CD14-positive monocyte (primary cell): ENCODE measurements around the gene SPRTN. TPM values are rescaled to one million over a fixed set of nuclear protein-coding genes. Genes with fewer than 3 reads are reported as not detected.

ENCODE experiments used
- DNase-seq, 3 donors: peaks; one replicate each; pipeline ENCODE4 v3.0.0-alpha.2; 2011 to 2022
- H2AFZ ChIP-seq: 2 replicates; pipeline ENCODE4 v1.6.0; 2012; ENCODE audit warnings: mild to moderate bottlenecking, low read depth, low read length, inconsistent platforms; ENCODE audit not compliant: insufficient read depth, poor library complexity, severe bottlenecking
- H3K27ac ChIP-seq, 2 donors: 1 replicate in 1 of 2; 2 replicates in 1 of 2; pipeline ENCODE4 v1.5.1; 2012 to 2013; ENCODE audit warnings: low read length in 2 of 2, control low read depth in 1 of 2, inconsistent platforms in 1 of 2, low read depth in 1 of 2, mild to moderate bottlenecking in 1 of 2
- H3K27me3 ChIP-seq, 2 donors: one replicate each; pipeline versions ENCODE4 v1.6.0 to v1.6.1; 2011 to 2013; ENCODE audit warnings: low read length in 2 of 2; ENCODE audit not compliant: control insufficient read depth in 2 of 2, insufficient read depth in 2 of 2
- H3K36me3 ChIP-seq, 2 donors: replicated peaks in 1 of 2; 1 replicate in 1 of 2; 2 replicates in 1 of 2; pipeline versions ENCODE4 v1.5.1 to v1.6.1; 2012 to 2013; ENCODE audit warnings: low read length in 2 of 2, control low read depth in 1 of 2, inconsistent platforms in 1 of 2, mild to moderate bottlenecking in 1 of 2; ENCODE audit not compliant: insufficient read depth in 2 of 2, control insufficient read depth in 1 of 2
- H3K4me1 ChIP-seq, 2 donors: 1 replicate in 1 of 2; 2 replicates in 1 of 2; pipeline versions ENCODE4 v1.5.1 to v1.6.1; 2012 to 2013; ENCODE audit warnings: low read length in 2 of 2, control low read depth in 1 of 2, inconsistent platforms in 1 of 2, mild to moderate bottlenecking in 1 of 2, moderate library complexity in 1 of 2; ENCODE audit not compliant: insufficient read depth in 2 of 2, control insufficient read depth in 1 of 2
- H3K4me2 ChIP-seq: replicated peaks from 2 replicates; pipeline ENCODE3; 2012; ENCODE audit warnings: low read length, moderate library complexity, mild to moderate bottlenecking; ENCODE audit not compliant: poor library complexity, severe bottlenecking; ENCODE audit errors: extremely low read depth
- H3K4me3 ChIP-seq, 3 experiments: fragments of 200-600 bp in 1 of 3; sonication (generic) in 1 of 3; replicated peaks in 1 of 3; 1 replicate in 2 of 3; 2 replicates in 1 of 3; pipeline ENCODE4 v1.5.1; 2011 to 2013; ENCODE audit warnings: low read length in 3 of 3, mild to moderate bottlenecking in 3 of 3, control low read depth in 2 of 3, low read depth in 2 of 3, inconsistent platforms in 1 of 3, moderate library complexity in 1 of 3
- H3K79me2 ChIP-seq: 2 replicates; pipeline ENCODE4 v1.6.0; 2012; ENCODE audit warnings: mild to moderate bottlenecking, control low read depth, inconsistent platforms, low read length, moderate library complexity; ENCODE audit not compliant: insufficient read depth
- H3K9ac ChIP-seq: 2 replicates; pipeline ENCODE4 v1.6.0; 2017; ENCODE audit warnings: low read length, mild to moderate bottlenecking; ENCODE audit not compliant: insufficient read depth, poor library complexity, severe bottlenecking
- H3K9me3 ChIP-seq, 2 donors: replicated peaks in 1 of 2; 1 replicate in 1 of 2; 2 replicates in 1 of 2; pipeline versions ENCODE4 v1.5.1 to v1.6.1; 2012 to 2013; ENCODE audit warnings: low read length in 2 of 2, control low read depth in 1 of 2; ENCODE audit not compliant: control insufficient read depth in 1 of 2, insufficient read depth in 1 of 2
- H4K20me1 ChIP-seq: 2 replicates; pipeline ENCODE4 v1.6.0; 2012; ENCODE audit warnings: mild to moderate bottlenecking, low read length, control low read depth, moderate library complexity; ENCODE audit not compliant: insufficient read depth
- H3K27ac Mint-ChIP-seq, 7 donors: one replicate each; pipeline ENCODE4 v1.8.0; 2020; ENCODE audit warnings: mild to moderate bottlenecking in 7 of 7, mixed read lengths in 7 of 7, moderate library complexity in 6 of 7, inconsistent platforms in 2 of 7
- H3K27me3 Mint-ChIP-seq, 3 donors: one replicate each; pipeline ENCODE4 v1.8.0; 2021 to 2022; ENCODE audit warnings: low read depth in 3 of 3, mild to moderate bottlenecking in 3 of 3, mixed read lengths in 3 of 3, moderate library complexity in 3 of 3, inconsistent platforms in 1 of 3
- H3K36me3 Mint-ChIP-seq, 2 donors: one replicate each; pipeline ENCODE4 v1.8.0; 2020; ENCODE audit warnings: mixed read lengths in 2 of 2, inconsistent platforms in 1 of 2, mild to moderate bottlenecking in 1 of 2
- H3K4me1 Mint-ChIP-seq: one replicate; pipeline ENCODE4 v1.8.0; 2020; ENCODE audit warnings: mild to moderate bottlenecking, mixed read lengths
- H3K4me3 Mint-ChIP-seq, 2 donors: one replicate each; pipeline ENCODE4 v1.8.0; 2020; ENCODE audit warnings: mild to moderate bottlenecking in 2 of 2, mixed read lengths in 2 of 2, moderate library complexity in 1 of 2
- H3K9me3 Mint-ChIP-seq, 7 donors: one replicate each; pipeline ENCODE4 v1.8.0; 2020 to 2022; ENCODE audit warnings: mixed read lengths in 7 of 7, mild to moderate bottlenecking in 6 of 7, moderate library complexity in 6 of 7, inconsistent platforms in 2 of 7
- WGBS: methylation state at CpG from one replicate; pipeline ENCODE4 v1.1.5; 2013; ENCODE audit warnings: missing lambda C conversion rate; ENCODE audit not compliant: insufficient coverage; 5-methylcytosine and 5-hydroxymethylcytosine counted together
- intact Hi-C, 2 donors: fragments of 100-400 bp; cut with micrococcal nuclease; formaldehyde crosslinking; loops; one replicate each; pipeline versions ENCODE4 v1.15.0 to v1.15.1; 2023
- polyA plus RNA-seq, 3 donors: library from polyadenylated mRNA; depleted of rRNA in 1 of 3; unstranded in 2 of 3; stranded (reverse) in 1 of 3; fragments of 300-500 nt in 2 of 3; fragments of >200 nt in 1 of 3; fragmentation: Illumina TruSeq in 2 of 3; gene quantifications; 1 replicate in 2 of 3; 2 replicates in 1 of 3; pipeline ENCODE4 v1.2.3, GENCODE V29; 2012 to 2021
- TF ChIP-seq, protein P1 (sequence below): fragments of 200-600 bp; IDR thresholded peaks from one replicate; pipeline ENCODE4 v1.8.0; 2022; ENCODE audit warnings: antibody characterized with exemption, mild to moderate bottlenecking

The SPRTN gene
- polyA plus RNA-seq, 3 donors, result 4.5 to 9.1 (median 7.8) TPM

DNA sequence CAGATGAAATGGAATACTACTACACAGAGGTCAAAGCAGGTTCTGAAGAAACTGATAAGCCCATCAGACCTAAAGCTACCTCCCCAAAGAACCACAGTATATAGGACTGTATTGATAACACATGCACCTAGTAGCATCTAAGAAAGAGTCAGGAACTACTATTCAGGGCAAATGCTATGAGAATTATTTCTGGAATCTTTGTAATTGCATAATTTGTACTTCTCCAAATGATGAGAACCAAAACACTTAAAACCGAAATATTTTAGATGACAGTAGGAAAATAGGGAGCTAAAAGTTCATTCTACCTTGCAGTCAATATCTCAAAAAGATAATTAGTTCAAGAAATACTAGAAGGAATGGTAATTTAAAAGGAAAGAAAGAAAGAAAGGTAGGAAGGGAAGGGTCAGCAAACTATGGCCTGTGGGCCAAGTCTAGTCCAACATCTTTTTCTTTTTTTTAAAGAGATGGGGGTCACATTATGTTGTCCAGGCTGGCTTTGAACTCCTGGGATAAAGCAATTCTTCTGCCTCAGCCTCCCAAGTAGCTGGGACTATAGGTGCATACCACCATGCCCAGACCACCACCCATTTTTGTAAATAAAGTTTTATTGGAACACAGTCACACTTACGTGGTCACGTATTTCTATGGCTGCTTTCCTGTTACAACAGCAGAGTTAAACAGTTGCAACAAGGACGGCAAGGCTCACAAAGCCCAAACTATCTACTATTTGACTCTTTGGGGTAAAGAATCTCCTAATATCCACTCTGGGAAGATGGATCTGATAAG, 60.0 kb downstream of the SPRTN start:
- no peak overlapping the region for H3K4me2 ChIP-seq
- H3K79me2 ChIP-seq, result peaks cover 97% of the 10 kb centered on the region
- H3K9me3 ChIP-seq, result no peaks in the 10 kb centered on the region
- H3K27ac Mint-ChIP-seq, result peak overlapping the region in 2 of 7 donors; percentile 57 to 69
- no CpG with 5 or more reads among the region's 4 CpGs for WGBS
- H3K27me3 Mint-ChIP-seq, result no peaks in the 10 kb centered on the region
- peak overlapping the region in 1 of 2 donors; percentile 53 for H3K4me3 Mint-ChIP-seq
- peaks cover 37% of the 10 kb centered on the region for H3K4me1 Mint-ChIP-seq
- no peak overlapping the region for H3K4me3 ChIP-seq
- peaks cover 23 to 28% of the 10 kb centered on the region in 2 donors for H3K4me1 ChIP-seq
- H3K9ac ChIP-seq, result no peak overlapping the region
- H4K20me1 ChIP-seq, result peaks cover 100% of the 10 kb centered on the region
- no peaks in the 10 kb centered on the region for H3K9me3 Mint-ChIP-seq
- H3K27ac ChIP-seq, result peak overlapping the region in 1 of 2 donors; percentile 21
- intact Hi-C loops, result no loop called here
- no peaks in the 10 kb centered on the region for H3K36me3 ChIP-seq
- no peaks in the 10 kb centered on the region for H3K27me3 ChIP-seq
- peak in 1 of 3 donors; percentile 50 for DNase-seq
- no peak overlapping the region for H2AFZ ChIP-seq
- TF ChIP-seq, protein P1, sequence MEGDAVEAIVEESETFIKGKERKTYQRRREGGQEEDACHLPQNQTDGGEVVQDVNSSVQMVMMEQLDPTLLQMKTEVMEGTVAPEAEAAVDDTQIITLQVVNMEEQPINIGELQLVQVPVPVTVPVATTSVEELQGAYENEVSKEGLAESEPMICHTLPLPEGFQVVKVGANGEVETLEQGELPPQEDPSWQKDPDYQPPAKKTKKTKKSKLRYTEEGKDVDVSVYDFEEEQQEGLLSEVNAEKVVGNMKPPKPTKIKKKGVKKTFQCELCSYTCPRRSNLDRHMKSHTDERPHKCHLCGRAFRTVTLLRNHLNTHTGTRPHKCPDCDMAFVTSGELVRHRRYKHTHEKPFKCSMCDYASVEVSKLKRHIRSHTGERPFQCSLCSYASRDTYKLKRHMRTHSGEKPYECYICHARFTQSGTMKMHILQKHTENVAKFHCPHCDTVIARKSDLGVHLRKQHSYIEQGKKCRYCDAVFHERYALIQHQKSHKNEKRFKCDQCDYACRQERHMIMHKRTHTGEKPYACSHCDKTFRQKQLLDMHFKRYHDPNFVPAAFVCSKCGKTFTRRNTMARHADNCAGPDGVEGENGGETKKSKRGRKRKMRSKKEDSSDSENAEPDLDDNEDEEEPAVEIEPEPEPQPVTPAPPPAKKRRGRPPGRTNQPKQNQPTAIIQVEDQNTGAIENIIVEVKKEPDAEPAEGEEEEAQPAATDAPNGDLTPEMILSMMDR, result no peak
- peaks cover 2 to 24% of the 10 kb centered on the region in 2 donors for H3K36me3 Mint-ChIP-seq

DNA sequence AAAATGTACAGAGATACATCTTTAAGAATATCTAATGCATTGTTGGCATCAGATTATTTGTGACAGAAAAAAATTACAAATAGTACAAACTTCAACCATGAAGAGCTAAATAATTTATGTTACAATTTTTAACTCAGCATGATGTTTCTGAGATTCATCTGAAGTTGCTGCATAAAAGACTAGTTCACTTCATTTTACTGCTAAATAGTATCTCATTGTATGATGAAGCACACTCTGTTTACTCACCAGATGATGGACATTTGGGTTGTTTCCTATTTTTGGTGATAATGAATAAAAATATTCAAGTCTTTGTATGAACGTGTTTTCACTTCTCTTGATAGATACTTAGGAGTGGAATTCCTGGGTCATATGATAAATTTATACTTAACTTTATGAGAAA, 63.4 kb downstream of the SPRTN start:
- Mint-ChIP-seq H3K4me1 (peaks cover 23% of the 10 kb centered on the region), H3K27me3 (no peaks in the 10 kb centered on the region), H3K36me3 (peaks cover 4 to 31% of the 10 kb centered on the region in 2 donors), H3K4me3 (no peak overlapping the region), H3K27ac (no peak overlapping the region), H3K9me3 (peaks cover 0 to 2% (median 0%) of the 10 kb centered on the region in 7 donors)
- no peak overlapping the region for H3K4me3 ChIP-seq
- peaks cover 100% of the 10 kb centered on the region for H4K20me1 ChIP-seq
- H3K36me3 ChIP-seq, result no peaks in the 10 kb centered on the region
- no peaks in the 10 kb centered on the region for H3K9me3 ChIP-seq
- H3K27ac ChIP-seq, result no peak overlapping the region
- H3K4me2 ChIP-seq, result no peak overlapping the region
- WGBS, result no CpG with 5 or more reads among the region's 1 CpG
- intact Hi-C loops, result no loop called here
- no peaks in the 10 kb centered on the region for H3K27me3 ChIP-seq
- DNase-seq, result no peak
- TF ChIP-seq, protein P1, result no peak
- H2AFZ ChIP-seq, result no peak overlapping the region
- H3K9ac ChIP-seq, result no peak overlapping the region
- H3K79me2 ChIP-seq, result peaks cover 95% of the 10 kb centered on the region
- H3K4me1 ChIP-seq, result peaks cover 11 to 12% of the 10 kb centered on the region in 2 donors
